Endothelial cell of umbilical vein (primary cell): Measurements from ENCODE around the gene ANKS1B.

Experiments used
- CTCF ChIP-seq, 2 donors: IDR thresholded peaks; 1 replicate in 1 of 2; 2 replicates in 1 of 2; pipeline ENCODE4 v1.5.1; 2011; ENCODE audit warnings: low read length in 2 of 2, mild to moderate bottlenecking in 2 of 2, moderate library complexity in 2 of 2, control low read depth in 1 of 2, inconsistent platforms in 1 of 2, low read depth in 1 of 2; ENCODE audit not compliant: insufficient read depth in 1 of 2; ENCODE audit errors: extremely low read depth in 1 of 2
- EZH2 ChIP-seq: IDR thresholded peaks from 2 replicates; pipeline ENCODE4 v1.6.1; 2012; ENCODE audit warnings: borderline replicate concordance, low read depth, mild to moderate bottlenecking, moderate library complexity, low read length, inconsistent platforms; ENCODE audit not compliant: severe bottlenecking
- FOS ChIP-seq: IDR thresholded peaks from 2 replicates; pipeline ENCODE4 v1.6.1; 2011; ENCODE audit warnings: mild to moderate bottlenecking, low read length, moderate library complexity, borderline replicate concordance; ENCODE audit not compliant: insufficient read depth
- JUN ChIP-seq: IDR thresholded peaks from 2 replicates; pipeline ENCODE4 v1.6.1; 2011; ENCODE audit warnings: borderline replicate concordance, low read depth; ENCODE audit not compliant: insufficient read length, insufficient read depth
- MAX ChIP-seq: IDR thresholded peaks from 2 replicates; pipeline ENCODE4 v1.6.1; 2011; ENCODE audit not compliant: insufficient read depth, insufficient read length
- MYC ChIP-seq: IDR thresholded peaks from one replicate; pipeline ENCODE4 v1.6.1; 2011; ENCODE audit warnings: mild to moderate bottlenecking, low read depth, low read length
- POLR2A ChIP-seq: IDR thresholded peaks from 2 replicates; pipeline ENCODE4 v1.6.1; 2012; ENCODE audit warnings: low read depth, mild to moderate bottlenecking, control low read depth, low read length
- POLR2AphosphoS5 ChIP-seq: IDR thresholded peaks from 2 replicates; pipeline ENCODE4 v1.6.1; 2012; ENCODE audit warnings: low read depth, mild to moderate bottlenecking, control low read depth, low read length, moderate library complexity; ENCODE audit not compliant: insufficient read depth

- TF ChIP-seq MAX (no peak), CTCF (IDR thresholded peaks at IDR 0.05; ENCODE audit: extremely low read depth in 1 of 2, insufficient read depth in 1 of 2, low read depth in 1 of 2, low read length in 2 of 2) (no peak), POLR2A (no peak), EZH2 (no peak), POLR2AphosphoS5 (no peak), MYC (no peak), FOS (no peak), JUN (no peak)
These were observed 1263.5 kb downstream of the ANKS1B start for GRCh38 chr12:98721204-98721702.
